D341Med (cell line): ENCODE results near the gene SEMA3D.

Experiments
- DNase-seq: peaks from one replicate; pipeline ENCODE4 v3.0.0; 2012; ENCODE audit warnings: low spot score

The SEMA3D gene

GRCh38 chr7:84985073-84985784 is 201.6 kb downstream of the SEMA3D start:
- no peak for DNase-seq

GRCh38 chr7:84982199-84982598 is 204.7 kb downstream of the SEMA3D start:
- DNase-seq: no peak

- DNase-seq: no peak
These were observed 205.5 kb downstream of the SEMA3D start for GRCh38 chr7:84981055-84981976.

- no peak for DNase-seq
These were observed 211.2 kb downstream of the SEMA3D start for GRCh38 chr7:84975586-84976185.

- no peak for DNase-seq
These were observed 215.5 kb downstream of the SEMA3D start for GRCh38 chr7:84971360-84971759.

GRCh38 chr7:84970670-84971069 is 216.2 kb downstream of the SEMA3D start:
- no peak for DNase-seq

GRCh38 chr7:84953234-84953633 is 233.6 kb downstream of the SEMA3D start:
- DNase-seq: no peak

GRCh38 chr7:84950836-84951235 is 236.0 kb downstream of the SEMA3D start:
- no peak for DNase-seq

- no peak for DNase-seq
These were observed 237.4 kb downstream of the SEMA3D start for GRCh38 chr7:84949501-84949900.

GRCh38 chr7:84949067-84949466 is 237.8 kb downstream of the SEMA3D start:
- no peak for DNase-seq

- DNase-seq: peak; percentile 38
These were observed 238.2 kb downstream of the SEMA3D start for GRCh38 chr7:84948634-84949033.

- no peak for DNase-seq
These were observed 240.3 kb downstream of the SEMA3D start for GRCh38 chr7:84946549-84946948.
